Nephron progenitor cell (in vitro differentiated cells): Measurements from ENCODE around the gene OR13J1.

ENCODE experiments used
- DNase-seq: peaks from one replicate; pipeline ENCODE4 v3.0.0; 2021
- H3K27ac Mint-ChIP-seq: 2 replicates; pipeline ENCODE4 v1.8.0; 2021; ENCODE audit warnings: mild to moderate bottlenecking, moderate library complexity, mixed read lengths
- H3K27me3 Mint-ChIP-seq: 2 replicates; pipeline ENCODE4 v1.8.0; 2021; ENCODE audit warnings: mild to moderate bottlenecking, low read depth, mixed read lengths; ENCODE audit not compliant: poor library complexity
- H3K36me3 Mint-ChIP-seq: 2 replicates; pipeline ENCODE4 v1.8.0; 2021; ENCODE audit warnings: low read depth, mixed read lengths
- H3K4me1 Mint-ChIP-seq: 2 replicates; pipeline ENCODE4 v1.8.0; 2021; ENCODE audit warnings: mixed read lengths
- H3K4me3 Mint-ChIP-seq: 2 replicates; pipeline ENCODE4 v1.8.0; 2021; ENCODE audit warnings: mild to moderate bottlenecking, moderate library complexity, mixed read lengths
- H3K9me3 Mint-ChIP-seq: 2 replicates; pipeline ENCODE4 v1.8.0; 2021; ENCODE audit warnings: mild to moderate bottlenecking, moderate library complexity, mixed read lengths
- TF ChIP-seq, protein P1 (sequence below): fragments of 200-600 bp; sonication (generic); IDR thresholded peaks from 2 replicates; pipeline ENCODE4 v1.5.0; 2021; ENCODE audit warnings: antibody characterized with exemption

Gene OR13J1, protein sequence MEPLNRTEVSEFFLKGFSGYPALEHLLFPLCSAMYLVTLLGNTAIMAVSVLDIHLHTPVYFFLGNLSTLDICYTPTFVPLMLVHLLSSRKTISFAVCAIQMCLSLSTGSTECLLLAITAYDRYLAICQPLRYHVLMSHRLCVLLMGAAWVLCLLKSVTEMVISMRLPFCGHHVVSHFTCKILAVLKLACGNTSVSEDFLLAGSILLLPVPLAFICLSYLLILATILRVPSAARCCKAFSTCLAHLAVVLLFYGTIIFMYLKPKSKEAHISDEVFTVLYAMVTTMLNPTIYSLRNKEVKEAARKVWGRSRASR

GRCh38 chr9:35870351-35870923, at the start of gene OR13J1:
TSS of gene OR13J1 (minus strand) at chr9:35870401. CDS start at chr9:35870401, 0 bp downstream.
- Mint-ChIP-seq H3K4me1 (no peaks in the 10 kb centered on the region), H3K27ac (no peak within 1 kb of the TSS), H3K9me3 (peaks cover 1% of the 10 kb centered on the region), H3K36me3 (no peaks in the 10 kb centered on the region), H3K27me3 (peaks cover 6% of the 10 kb centered on the region), H3K4me3 (peak within 1 kb of the TSS; percentile 18)
- DNase-seq = no peak
- TF ChIP-seq, protein P1, sequence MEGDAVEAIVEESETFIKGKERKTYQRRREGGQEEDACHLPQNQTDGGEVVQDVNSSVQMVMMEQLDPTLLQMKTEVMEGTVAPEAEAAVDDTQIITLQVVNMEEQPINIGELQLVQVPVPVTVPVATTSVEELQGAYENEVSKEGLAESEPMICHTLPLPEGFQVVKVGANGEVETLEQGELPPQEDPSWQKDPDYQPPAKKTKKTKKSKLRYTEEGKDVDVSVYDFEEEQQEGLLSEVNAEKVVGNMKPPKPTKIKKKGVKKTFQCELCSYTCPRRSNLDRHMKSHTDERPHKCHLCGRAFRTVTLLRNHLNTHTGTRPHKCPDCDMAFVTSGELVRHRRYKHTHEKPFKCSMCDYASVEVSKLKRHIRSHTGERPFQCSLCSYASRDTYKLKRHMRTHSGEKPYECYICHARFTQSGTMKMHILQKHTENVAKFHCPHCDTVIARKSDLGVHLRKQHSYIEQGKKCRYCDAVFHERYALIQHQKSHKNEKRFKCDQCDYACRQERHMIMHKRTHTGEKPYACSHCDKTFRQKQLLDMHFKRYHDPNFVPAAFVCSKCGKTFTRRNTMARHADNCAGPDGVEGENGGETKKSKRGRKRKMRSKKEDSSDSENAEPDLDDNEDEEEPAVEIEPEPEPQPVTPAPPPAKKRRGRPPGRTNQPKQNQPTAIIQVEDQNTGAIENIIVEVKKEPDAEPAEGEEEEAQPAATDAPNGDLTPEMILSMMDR = no peak

DNA sequence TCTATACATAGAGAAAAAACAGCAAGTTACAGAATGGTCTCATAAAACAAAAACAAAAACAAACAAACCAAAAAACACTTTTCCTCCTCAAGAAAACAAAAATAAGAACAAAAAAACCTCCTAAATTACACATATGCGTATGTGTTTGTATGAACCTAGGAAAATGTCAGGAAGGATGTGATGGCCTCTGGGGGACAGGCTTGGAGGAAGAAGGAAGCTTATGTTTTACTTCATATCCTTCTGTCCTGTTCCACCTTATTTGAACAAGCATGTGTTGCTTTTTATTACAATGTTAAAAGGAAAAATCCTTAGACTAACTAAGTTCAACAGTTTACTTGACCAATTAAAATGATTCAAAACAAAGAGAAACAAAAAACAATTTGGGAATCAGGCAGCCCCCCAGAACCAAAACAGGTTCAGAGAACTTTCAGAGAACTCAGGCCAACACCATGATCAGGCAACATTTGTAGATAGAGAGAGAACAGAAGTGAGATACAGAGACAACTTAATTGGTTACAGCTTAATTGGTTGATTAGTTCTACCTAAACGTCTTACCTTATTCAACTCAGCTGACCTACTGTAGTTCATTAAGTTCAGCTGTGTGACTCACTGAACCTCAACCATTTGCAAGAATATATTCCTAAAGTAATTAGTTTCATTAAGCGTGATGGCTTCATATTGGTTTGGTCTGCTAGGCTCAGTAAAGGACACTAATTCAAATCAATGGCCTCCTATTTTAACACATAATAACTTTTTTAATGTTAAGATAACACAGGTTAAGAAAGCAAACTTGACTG, 49.2 kb upstream of the OR13J1 start:
- peak overlapping the region; percentile 53 for H3K27ac Mint-ChIP-seq
- H3K4me3 Mint-ChIP-seq = no peak overlapping the region
- no peaks in the 10 kb centered on the region for H3K9me3 Mint-ChIP-seq
- H3K4me1 Mint-ChIP-seq = peaks cover 14% of the 10 kb centered on the region
- H3K27me3 Mint-ChIP-seq = peaks cover 7% of the 10 kb centered on the region
- TF ChIP-seq, protein P1 = no peak
- H3K36me3 Mint-ChIP-seq = no peaks in the 10 kb centered on the region
- no peak for DNase-seq

GRCh38 chr9:35918780-35919179, 48.6 kb upstream of the OR13J1 start:
- Mint-ChIP-seq H3K27me3 (peaks cover 7% of the 10 kb centered on the region), H3K9me3 (no peaks in the 10 kb centered on the region), H3K4me1 (peaks cover 9% of the 10 kb centered on the region), H3K4me3 (no peak overlapping the region), H3K27ac (no peak overlapping the region), H3K36me3 (no peaks in the 10 kb centered on the region)
- no peak for DNase-seq
- TF ChIP-seq, protein P1 = no peak

DNA sequence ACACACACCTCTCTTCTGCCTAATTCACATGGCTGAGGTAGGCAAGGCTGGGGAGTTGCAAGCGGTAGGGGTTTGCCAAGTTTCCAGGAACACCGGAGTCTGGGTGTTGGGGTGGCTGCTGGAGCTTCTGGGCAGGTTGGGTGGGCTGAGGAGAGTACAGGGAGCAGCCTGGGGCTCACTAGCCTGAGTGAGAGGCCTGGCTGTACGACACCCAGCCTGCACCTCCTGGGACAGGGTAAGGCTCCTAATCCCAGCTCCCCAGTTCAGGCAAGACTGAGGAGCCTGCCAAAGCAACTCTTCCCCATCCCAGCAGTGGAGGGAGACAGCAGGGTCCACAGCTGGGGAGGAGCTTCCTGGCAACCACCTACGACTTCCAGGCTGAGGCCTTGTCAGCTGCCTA, 47.1 kb upstream of the OR13J1 start:
- no peaks in the 10 kb centered on the region for H3K9me3 Mint-ChIP-seq
- no peak overlapping the region for H3K4me3 Mint-ChIP-seq
- H3K36me3 Mint-ChIP-seq = no peaks in the 10 kb centered on the region
- no peak overlapping the region for H3K27ac Mint-ChIP-seq
- TF ChIP-seq, protein P1 = no peak
- peaks cover 4% of the 10 kb centered on the region for H3K4me1 Mint-ChIP-seq
- peaks cover 2% of the 10 kb centered on the region for H3K27me3 Mint-ChIP-seq
- no peak for DNase-seq

DNA sequence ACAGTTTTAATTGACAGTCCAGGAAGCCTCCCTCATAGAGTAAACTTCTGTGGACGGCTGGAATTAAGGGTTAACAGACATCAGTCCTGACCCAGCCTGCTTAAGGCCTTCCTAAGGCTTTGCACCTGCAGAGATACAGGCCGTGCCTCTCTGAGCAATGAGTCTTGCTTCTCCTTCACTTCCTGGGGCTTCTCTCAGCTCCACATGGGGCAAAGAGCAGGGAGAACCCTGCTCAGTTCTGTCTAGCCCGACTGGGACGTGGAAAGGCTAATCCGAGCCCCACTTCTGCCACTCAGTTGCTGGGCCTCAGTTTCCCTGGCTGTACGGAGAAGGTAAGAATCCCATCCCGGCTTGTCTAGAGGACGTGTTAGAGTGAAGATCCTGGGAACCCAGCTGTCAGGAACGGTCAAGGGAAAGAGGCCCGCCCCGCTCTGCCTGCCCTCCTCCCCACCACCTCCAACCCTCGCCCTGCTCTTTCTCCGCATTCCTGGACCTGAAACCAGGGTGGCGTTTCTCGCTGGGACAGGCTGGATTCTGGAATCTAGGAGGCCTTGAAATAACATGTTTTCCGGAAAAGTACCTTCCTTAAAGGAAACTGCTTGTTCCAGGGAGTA, 45.6 kb upstream of the OR13J1 start:
- Mint-ChIP-seq H3K36me3 (no peaks in the 10 kb centered on the region), H3K27me3 (peaks cover 2% of the 10 kb centered on the region), H3K4me1 (peaks cover 8% of the 10 kb centered on the region), H3K27ac (no peak overlapping the region), H3K4me3 (no peak overlapping the region), H3K9me3 (no peaks in the 10 kb centered on the region)
- no peak for DNase-seq
- TF ChIP-seq, protein P1 = no peak
